ENCODE data around the gene COL28A1.

COL28A1 gene

DNA sequence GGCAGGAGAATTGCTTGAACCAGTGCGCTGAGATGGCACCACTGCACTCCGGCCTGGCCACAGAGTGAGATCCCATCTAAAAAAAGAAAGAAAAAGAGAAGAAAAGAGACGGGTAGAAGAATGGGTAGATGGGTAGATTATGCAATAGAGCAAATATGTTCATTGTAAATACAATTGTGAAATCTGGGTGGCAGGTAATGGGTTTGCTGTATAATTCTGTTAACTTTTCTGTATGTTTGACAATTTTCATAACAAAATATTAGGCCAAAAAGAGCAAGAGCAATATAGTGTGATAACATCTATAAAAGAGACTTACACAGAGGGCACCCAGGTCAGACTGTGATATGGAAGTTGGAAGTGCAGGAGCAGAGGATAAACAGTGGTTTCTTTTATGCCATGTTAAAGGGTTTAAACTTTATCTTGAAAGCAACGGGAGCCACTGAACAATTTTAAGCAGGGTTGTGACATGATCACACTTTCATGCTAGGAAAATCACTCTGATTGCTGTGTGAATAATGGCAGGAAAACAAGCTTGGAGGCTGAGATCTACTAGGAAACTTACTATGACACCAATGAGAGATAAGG lies 6.7 kb upstream of the COL28A1 start:
- DNase-seq (ENCODE audit: low read depth, low spot score), result no peak
- H3K27ac ChIP-seq (ENCODE audit: low read length), result no peak overlapping the region
- H3K36me3 ChIP-seq (ENCODE audit: control insufficient read depth, insufficient read depth, low read length), result no peaks in the 10 kb centered on the region
- WGBS (ENCODE audit: insufficient coverage, insufficient read length), result 100% methylated on average over 1 of the region's 4 CpGs
- H3K4me3 ChIP-seq (ENCODE audit: low read length), result no peak overlapping the region
- H3K4me1 ChIP-seq (ENCODE audit: control insufficient read depth, insufficient read depth, low read length), result no peaks in the 10 kb centered on the region
- H3K27me3 ChIP-seq (ENCODE audit: control insufficient read depth, insufficient read depth, low read length), result no peaks in the 10 kb centered on the region
- no peaks in the 10 kb centered on the region for H3K9me3 ChIP-seq (ENCODE audit: control insufficient read depth, insufficient read depth, low read length)

DNA sequence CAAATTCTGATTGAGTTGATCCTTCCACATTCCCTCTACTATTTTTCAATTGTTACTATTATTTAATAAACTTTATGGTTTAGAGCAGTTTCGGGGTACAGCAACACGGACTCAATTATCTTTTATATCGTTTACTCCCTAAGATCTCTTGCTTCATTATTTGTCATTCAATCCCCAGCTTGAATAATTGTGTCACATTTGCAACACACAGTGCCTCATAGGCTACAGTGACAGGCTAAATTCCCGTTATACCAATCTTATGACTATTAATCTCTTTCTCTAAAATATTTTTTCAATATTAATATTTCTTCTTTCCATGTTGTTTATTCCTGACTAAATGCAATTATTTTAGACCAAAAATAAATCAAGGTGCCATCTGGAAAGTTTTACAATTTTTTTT lies 4.0 kb upstream of the COL28A1 start:
- DNase-seq (ENCODE audit: low read depth, low spot score), result no peak
- WGBS (ENCODE audit: insufficient coverage, insufficient read length), result 100% methylated on average over 1 of the region's 4 CpGs

DNA sequence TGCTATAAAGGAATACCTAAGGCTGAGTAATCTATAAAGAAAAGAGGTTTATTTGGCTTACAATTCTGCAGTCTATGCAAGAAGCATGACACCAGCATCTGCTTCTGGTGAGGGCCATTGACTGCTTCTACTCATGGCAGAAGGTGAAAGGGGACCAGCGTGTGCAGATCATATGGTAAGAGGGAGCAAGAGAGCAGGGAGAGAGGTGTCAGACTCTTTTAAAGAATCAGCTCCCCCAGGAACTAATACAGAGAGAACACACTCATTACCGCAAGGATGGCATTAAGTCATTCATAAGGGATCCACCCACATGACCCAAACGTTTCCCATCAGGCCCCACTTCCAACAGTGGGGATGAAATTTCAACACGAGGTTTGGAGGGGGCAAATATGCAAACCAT lies 3.5 kb upstream of the COL28A1 start:
- Histone ChIP-seq H3K27me3 (ENCODE audit: control insufficient read depth, insufficient read depth, low read length) (no peaks in the 10 kb centered on the region), H3K36me3 (ENCODE audit: control insufficient read depth, insufficient read depth, low read length) (no peaks in the 10 kb centered on the region), H3K27ac (ENCODE audit: low read length) (no peak overlapping the region), H3K9me3 (ENCODE audit: control insufficient read depth, insufficient read depth, low read length) (no peaks in the 10 kb centered on the region), H3K4me1 (ENCODE audit: control insufficient read depth, insufficient read depth, low read length) (no peaks in the 10 kb centered on the region), H3K4me3 (ENCODE audit: low read length) (no peak overlapping the region)
- no CpG with 5 or more reads among the region's 4 CpGs for WGBS (ENCODE audit: insufficient coverage, insufficient read length)
- DNase-seq (ENCODE audit: low read depth, low spot score), result no peak

More for the DNA sequence above, 4.0 kb upstream of the COL28A1 start:
- no peak overlapping the region for H3K4me3 ChIP-seq (ENCODE audit: low read length)
- H3K4me1 ChIP-seq (ENCODE audit: control insufficient read depth, insufficient read depth, low read length), result no peaks in the 10 kb centered on the region
- no peak overlapping the region for H3K27ac ChIP-seq (ENCODE audit: low read length)
- no peaks in the 10 kb centered on the region for H3K27me3 ChIP-seq (ENCODE audit: control insufficient read depth, insufficient read depth, low read length)
- no peaks in the 10 kb centered on the region for H3K9me3 ChIP-seq (ENCODE audit: control insufficient read depth, insufficient read depth, low read length)
- no peaks in the 10 kb centered on the region for H3K36me3 ChIP-seq (ENCODE audit: control insufficient read depth, insufficient read depth, low read length)

DNA sequence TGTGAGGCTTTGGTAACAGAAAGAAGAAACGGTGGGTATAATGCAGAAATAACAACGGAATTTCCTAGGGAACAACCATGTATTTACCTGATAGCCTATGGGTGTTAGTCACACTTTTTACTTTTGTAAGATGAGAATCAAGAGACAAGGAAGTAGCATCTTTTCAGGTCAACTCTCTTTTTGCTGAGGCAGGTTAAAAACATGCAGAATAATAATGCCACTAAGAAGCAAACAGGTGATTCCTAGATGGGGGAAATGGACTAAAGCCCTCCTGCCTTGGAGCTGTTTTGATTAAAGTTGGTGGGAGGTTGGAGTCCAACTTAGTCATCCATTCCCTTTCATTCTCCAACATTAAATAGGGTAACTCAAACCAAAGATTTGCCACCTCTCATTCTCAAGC lies 2.0 kb upstream of the COL28A1 start:
- DNase-seq (ENCODE audit: low read depth, low spot score), result no peak
- no peak overlapping the region for H3K4me3 ChIP-seq (ENCODE audit: low read length)
- H3K9me3 ChIP-seq (ENCODE audit: control insufficient read depth, insufficient read depth, low read length), result no peaks in the 10 kb centered on the region
- H3K36me3 ChIP-seq (ENCODE audit: control insufficient read depth, insufficient read depth, low read length), result no peaks in the 10 kb centered on the region
- H3K27ac ChIP-seq (ENCODE audit: low read length), result no peak overlapping the region
- no peaks in the 10 kb centered on the region for H3K27me3 ChIP-seq (ENCODE audit: control insufficient read depth, insufficient read depth, low read length)
- no CpG with 5 or more reads among the region's 2 CpGs for WGBS (ENCODE audit: insufficient coverage, insufficient read length)
- no peaks in the 10 kb centered on the region for H3K4me1 ChIP-seq (ENCODE audit: control insufficient read depth, insufficient read depth, low read length)

DNA sequence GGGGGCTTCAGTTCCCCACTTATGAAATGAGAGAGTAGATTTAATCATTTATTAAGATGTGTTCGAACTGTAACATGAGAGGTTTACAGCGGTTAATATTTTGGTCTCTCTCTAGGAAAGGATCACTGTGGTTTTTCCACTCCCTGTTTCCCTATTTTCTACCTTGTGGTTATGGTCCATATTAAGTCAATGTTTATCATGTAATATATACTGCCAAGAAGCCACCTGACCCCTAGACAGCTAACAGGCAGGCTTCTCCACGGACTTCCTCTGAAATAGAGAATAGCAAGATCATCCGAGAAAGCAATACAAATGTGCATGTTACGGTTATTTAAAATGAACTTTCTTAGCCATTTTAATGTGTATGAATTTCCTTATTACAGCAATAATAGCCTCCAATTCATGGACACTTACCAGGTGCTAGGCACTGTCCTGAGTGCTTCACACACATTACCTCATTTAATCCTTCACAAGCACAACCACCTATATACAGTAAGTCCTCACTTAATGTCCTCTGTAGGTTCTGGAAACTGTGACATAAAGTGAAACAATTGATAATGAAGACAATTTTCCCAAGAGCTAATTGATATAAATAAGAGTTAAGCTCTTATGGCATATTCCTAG lies 835 bp upstream of the COL28A1 start:
- no peak for DNase-seq (ENCODE audit: low read depth, low spot score)
- no peaks in the 10 kb centered on the region for H3K27me3 ChIP-seq (ENCODE audit: control insufficient read depth, insufficient read depth, low read length)
- H3K4me1 ChIP-seq (ENCODE audit: control insufficient read depth, insufficient read depth, low read length), result no peaks in the 10 kb centered on the region
- WGBS (ENCODE audit: insufficient coverage, insufficient read length), result no CpG with 5 or more reads among the region's 5 CpGs
- H3K4me3 ChIP-seq (ENCODE audit: low read length), result no peak overlapping the region
- H3K36me3 ChIP-seq (ENCODE audit: control insufficient read depth, insufficient read depth, low read length), result no peaks in the 10 kb centered on the region
- no peaks in the 10 kb centered on the region for H3K9me3 ChIP-seq (ENCODE audit: control insufficient read depth, insufficient read depth, low read length)
- H3K27ac ChIP-seq (ENCODE audit: low read length), result no peak overlapping the region

DNA sequence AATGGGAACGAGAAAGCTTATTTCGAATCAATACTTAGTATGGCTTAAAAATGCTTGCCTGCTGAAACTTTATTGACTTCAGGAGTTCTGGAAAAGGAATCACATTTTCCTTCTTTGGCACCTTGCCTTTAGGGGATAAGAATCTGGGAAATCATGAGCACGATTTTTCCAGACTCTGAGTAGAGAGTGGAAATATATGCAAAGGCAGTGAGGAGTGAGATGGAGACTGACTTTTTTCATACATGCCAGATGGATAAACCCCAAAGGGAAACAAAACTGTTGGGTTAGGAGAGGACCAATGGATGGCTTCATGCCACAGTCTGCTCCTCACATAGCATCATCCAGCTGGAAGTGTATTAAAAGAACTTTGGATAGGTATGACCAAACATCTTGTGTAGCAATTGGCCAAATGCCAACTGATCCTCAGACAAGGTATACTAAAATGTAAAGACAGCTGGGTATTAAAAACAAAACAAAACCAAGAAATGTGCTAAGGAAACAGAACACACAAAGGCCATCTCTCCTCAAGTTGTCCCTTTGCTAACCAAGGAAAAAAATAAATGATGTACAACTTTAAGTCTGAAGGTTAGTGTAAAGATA lies 1.7 kb downstream of the COL28A1 start:
- Histone ChIP-seq H3K4me3 (ENCODE audit: low read length) (no peak overlapping the region), H3K36me3 (ENCODE audit: control insufficient read depth, insufficient read depth, low read length) (no peaks in the 10 kb centered on the region), H3K27me3 (ENCODE audit: control insufficient read depth, insufficient read depth, low read length) (no peaks in the 10 kb centered on the region), H3K4me1 (ENCODE audit: control insufficient read depth, insufficient read depth, low read length) (no peaks in the 10 kb centered on the region), H3K9me3 (ENCODE audit: control insufficient read depth, insufficient read depth, low read length) (no peaks in the 10 kb centered on the region; the same call in 1 of the 2 replicates), H3K27ac (ENCODE audit: low read length) (no peak overlapping the region)
- no peak for DNase-seq (ENCODE audit: low read depth, low spot score)
- WGBS (ENCODE audit: insufficient coverage, insufficient read length), result no CpG with 5 or more reads among the region's 3 CpGs

DNA sequence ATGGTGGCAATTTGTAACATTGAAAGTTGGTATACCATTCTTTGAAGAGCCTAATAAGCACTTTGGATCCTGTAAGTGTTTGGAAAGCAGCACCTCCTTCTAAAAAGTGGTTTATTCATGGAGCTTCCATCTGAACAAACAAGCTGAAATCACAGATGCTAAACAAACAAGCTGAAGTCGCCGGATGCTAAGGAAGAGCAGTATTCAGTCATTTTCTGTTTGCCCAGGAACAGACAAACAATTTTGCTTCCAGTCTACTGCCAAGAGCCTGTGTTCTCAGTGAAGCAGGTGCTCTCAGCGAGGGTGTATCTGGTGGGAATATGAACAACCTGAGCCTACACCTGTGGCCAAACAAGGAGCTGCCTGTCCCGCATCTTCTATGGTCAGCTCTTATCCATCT lies 6.3 kb downstream of the COL28A1 start:
- Histone ChIP-seq H3K4me1 (ENCODE audit: control insufficient read depth, insufficient read depth, low read length) (no peaks in the 10 kb centered on the region), H3K36me3 (ENCODE audit: control insufficient read depth, insufficient read depth, low read length) (no peaks in the 10 kb centered on the region), H3K4me3 (ENCODE audit: low read length) (no peak overlapping the region), H3K9me3 (ENCODE audit: control insufficient read depth, insufficient read depth, low read length) (no peaks in the 10 kb centered on the region; the same call in 1 of the 2 replicates), H3K27me3 (ENCODE audit: control insufficient read depth, insufficient read depth, low read length) (no peaks in the 10 kb centered on the region), H3K27ac (ENCODE audit: low read length) (no peak overlapping the region)
- WGBS (ENCODE audit: insufficient coverage, insufficient read length), result no CpG with 5 or more reads among the region's 4 CpGs
- DNase-seq (ENCODE audit: low read depth, low spot score), result no peak

DNA sequence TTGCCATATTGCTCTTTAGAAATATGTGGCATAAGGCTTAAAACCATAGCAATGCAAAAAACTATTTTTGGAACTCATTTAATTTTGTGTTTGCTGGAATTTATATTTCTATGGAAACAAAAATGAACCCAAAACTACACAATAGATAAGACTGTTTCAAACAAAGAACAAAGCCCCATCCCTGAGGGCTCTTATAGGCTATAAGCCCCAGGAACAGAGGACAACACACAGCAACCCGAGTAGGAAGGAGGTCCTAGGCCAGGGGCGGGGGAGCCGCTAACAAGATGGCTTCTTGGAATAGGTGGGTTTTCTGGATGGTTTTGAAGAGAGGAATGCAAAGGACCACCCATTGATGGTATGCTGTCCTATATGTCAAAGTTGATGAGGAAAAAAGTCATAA lies 8.6 kb downstream of the COL28A1 start:
- Histone ChIP-seq H3K36me3 (ENCODE audit: control insufficient read depth, insufficient read depth, low read length) (no peaks in the 10 kb centered on the region), H3K4me1 (ENCODE audit: control insufficient read depth, insufficient read depth, low read length) (no peaks in the 10 kb centered on the region), H3K27ac (ENCODE audit: low read length) (no peak overlapping the region), H3K27me3 (ENCODE audit: control insufficient read depth, insufficient read depth, low read length) (no peaks in the 10 kb centered on the region), H3K9me3 (ENCODE audit: control insufficient read depth, insufficient read depth, low read length) (no peaks in the 10 kb centered on the region; the same call in 1 of the 2 replicates), H3K4me3 (ENCODE audit: low read length) (no peak overlapping the region)
- WGBS (ENCODE audit: insufficient coverage, insufficient read length), result no CpG with 5 or more reads among the region's 3 CpGs
- DNase-seq (ENCODE audit: low read depth, low spot score), result no peak

DNA sequence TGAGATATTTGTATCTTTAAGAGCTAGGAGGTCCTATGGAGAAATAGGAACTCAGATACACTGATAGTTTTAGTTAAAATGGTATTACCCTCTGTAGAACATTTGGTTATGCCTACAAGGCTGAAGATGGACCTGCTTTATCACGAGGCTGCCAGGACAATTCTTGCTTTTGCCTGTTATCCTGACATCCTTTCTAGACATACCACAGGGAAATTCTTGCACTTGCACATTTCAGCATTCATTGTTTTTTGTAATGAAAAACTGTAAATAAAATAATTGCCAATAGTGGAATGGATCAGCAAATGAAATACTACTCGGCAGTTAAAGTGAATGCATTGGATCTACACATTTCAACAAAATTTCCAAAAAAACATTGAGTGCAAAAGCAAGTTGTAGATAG lies 9.7 kb downstream of the COL28A1 start:
- no CpG with 5 or more reads among the region's 2 CpGs for WGBS (ENCODE audit: insufficient coverage, insufficient read length)
- no peak overlapping the region for H3K27ac ChIP-seq (ENCODE audit: low read length)
- H3K27me3 ChIP-seq (ENCODE audit: control insufficient read depth, insufficient read depth, low read length), result no peaks in the 10 kb centered on the region
- H3K9me3 ChIP-seq (ENCODE audit: control insufficient read depth, insufficient read depth, low read length), result no peaks in the 10 kb centered on the region; the same call in 1 of the 2 replicates
- no peaks in the 10 kb centered on the region for H3K4me1 ChIP-seq (ENCODE audit: control insufficient read depth, insufficient read depth, low read length)
- no peaks in the 10 kb centered on the region for H3K36me3 ChIP-seq (ENCODE audit: control insufficient read depth, insufficient read depth, low read length)
- DNase-seq (ENCODE audit: low read depth, low spot score), result no peak
- no peak overlapping the region for H3K4me3 ChIP-seq (ENCODE audit: low read length)

DNA sequence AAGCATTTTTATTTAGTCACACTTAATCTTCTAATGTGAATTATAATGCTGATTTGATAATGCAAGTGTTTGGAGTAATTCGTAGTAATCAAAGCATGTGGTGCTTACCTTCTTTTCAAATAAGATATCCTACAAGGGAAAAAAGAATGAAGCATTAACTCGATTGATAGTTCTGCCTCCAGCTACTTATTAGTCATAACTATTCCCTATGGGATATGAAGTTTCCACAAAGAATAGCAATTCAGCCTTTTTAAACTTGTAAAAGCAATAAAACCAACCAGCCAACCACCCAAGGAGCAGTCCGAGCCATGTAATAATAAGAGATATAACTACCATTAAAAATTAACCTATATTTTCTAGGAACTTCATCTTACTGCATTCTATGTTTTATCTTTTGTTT lies 11.6 kb downstream of the COL28A1 start:
- no peaks in the 10 kb centered on the region for H3K27me3 ChIP-seq (ENCODE audit: control insufficient read depth, insufficient read depth, low read length)
- no peak for DNase-seq (ENCODE audit: low read depth, low spot score)
- no CpG with 5 or more reads among the region's 3 CpGs for WGBS (ENCODE audit: insufficient coverage, insufficient read length)
- no peak overlapping the region for H3K4me3 ChIP-seq (ENCODE audit: low read length)
- no peaks in the 10 kb centered on the region for H3K4me1 ChIP-seq (ENCODE audit: control insufficient read depth, insufficient read depth, low read length)
- H3K9me3 ChIP-seq (ENCODE audit: control insufficient read depth, insufficient read depth, low read length), result no peaks in the 10 kb centered on the region
- no peaks in the 10 kb centered on the region for H3K36me3 ChIP-seq (ENCODE audit: control insufficient read depth, insufficient read depth, low read length)
- no peak overlapping the region for H3K27ac ChIP-seq (ENCODE audit: low read length)

DNA sequence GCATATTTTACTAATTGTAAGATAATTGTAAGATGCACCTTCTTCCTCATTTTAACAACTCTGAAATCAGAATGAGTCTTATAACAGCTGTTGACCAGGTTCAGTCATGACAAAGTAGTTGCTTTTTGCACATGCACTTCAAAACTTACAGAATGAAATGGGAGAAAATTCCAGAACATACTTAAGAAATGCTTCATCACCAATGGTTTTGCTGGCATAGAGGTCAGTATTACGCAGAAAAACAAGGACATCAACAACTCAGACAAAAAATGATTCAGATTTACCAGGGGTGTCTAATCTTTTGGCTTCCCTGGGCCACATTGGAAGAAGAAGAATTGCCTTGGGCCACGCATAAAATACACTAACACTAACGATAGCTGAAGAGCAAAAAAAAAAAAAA lies 13.3 kb downstream of the COL28A1 start:
- Histone ChIP-seq H3K4me1 (ENCODE audit: control insufficient read depth, insufficient read depth, low read length) (no peaks in the 10 kb centered on the region), H3K4me3 (ENCODE audit: low read length) (no peak overlapping the region), H3K27ac (ENCODE audit: low read length) (no peak overlapping the region), H3K9me3 (ENCODE audit: control insufficient read depth, insufficient read depth, low read length) (no peaks in the 10 kb centered on the region), H3K36me3 (ENCODE audit: control insufficient read depth, insufficient read depth, low read length) (no peaks in the 10 kb centered on the region), H3K27me3 (ENCODE audit: control insufficient read depth, insufficient read depth, low read length) (no peaks in the 10 kb centered on the region)
- DNase-seq (ENCODE audit: low read depth, low spot score), result no peak
- no CpG with 5 or more reads among the region's 3 CpGs for WGBS (ENCODE audit: insufficient coverage, insufficient read length)

Measured in iPS DF 6.9 (cell line).